PFSK-1 (cell line): ENCODE measurements around the gene ANAPC2.

Experiments used
- FOXP2 ChIP-seq: optimal IDR thresholded peaks from 2 replicates; pipeline ENCODE3; 2011; ENCODE audit warnings: borderline replicate concordance, control low read depth, inconsistent platforms; ENCODE audit not compliant: insufficient read depth; ENCODE audit errors: extremely low read length, extremely low read depth
- POLR2AphosphoS5 ChIP-seq: IDR thresholded peaks from 2 replicates; pipeline ENCODE4 v1.6.1; 2012; ENCODE audit warnings: low read depth, mild to moderate bottlenecking, control low read depth, low read length, moderate library complexity
- TAF1 ChIP-seq: IDR thresholded peaks from 2 replicates; pipeline ENCODE4 v1.6.1; 2012; ENCODE audit warnings: low read length, control low read depth, borderline replicate concordance; ENCODE audit not compliant: insufficient read depth

- no peak for TF ChIP-seq TAF1
- TF ChIP-seq POLR2AphosphoS5: no peak
- TF ChIP-seq FOXP2: no peak
These were observed 48.0 kb downstream of the ANAPC2 start for GRCh38 chr9:137140151-137141012.
